GM19372 (cell line): ENCODE data around the gene KMT2D.
A peak's percentile ranks its signal among the peaks of the same experiment; 100 is the strongest.
"Not testable (repeated sequence)": the region's sequence is repeated elsewhere in the genome, so short reads cannot be mapped to it uniquely, and the experiment has no call there.

ENCODE experiments used
- ATAC-seq: cut with Tn5 transposase; IDR thresholded peaks from one replicate; pipeline ENCODE4 v1.9.1; 2021; ENCODE audit warnings: mild to moderate bottlenecking, low read depth, moderate library complexity; ENCODE audit not compliant: unreplicated experiment

The KMT2D gene

GRCh38 chr12:49089821-49090773 is 29.5 kb upstream of the KMT2D start:
- no peak for ATAC-seq

- no peak for ATAC-seq
Observed at GRCh38 chr12:49088932-49089330, 28.3 kb upstream of the KMT2D start.

- peak; percentile 76 for ATAC-seq
Observed at GRCh38 chr12:49088150-49088931, 27.7 kb upstream of the KMT2D start.

- ATAC-seq: no peak
Observed at GRCh38 chr12:49086116-49086515, 25.5 kb upstream of the KMT2D start.

- ATAC-seq: no peak
Observed at GRCh38 chr12:49084438-49084837, 23.8 kb upstream of the KMT2D start.

GRCh38 chr12:49079793-49080192 is 19.2 kb upstream of the KMT2D start:
- no peak for ATAC-seq

GRCh38 chr12:49070971-49071370 is 10.4 kb upstream of the KMT2D start:
- ATAC-seq: no peak

GRCh38 chr12:49069507-49070346 is 9.1 kb upstream of the KMT2D start, which contains the start of gene RHEBL1:
TSS of gene RHEBL1 (minus strand) at chr12:49069979. CDS start at chr12:49069785, 194 bp downstream.
- ATAC-seq: peak; percentile 97

GRCh38 chr12:49068879-49069506 is 8.4 kb upstream of the KMT2D start:
- ATAC-seq: no peak

GRCh38 chr12:49066120-49066519 is 5.5 kb upstream of the KMT2D start:
- ATAC-seq: no peak

GRCh38 chr12:49064767-49065152 is 4.2 kb upstream of the KMT2D start:
- ATAC-seq: no peak

- not testable (repeated sequence) for ATAC-seq
Observed at GRCh38 chr12:49061916-49062315, 1.3 kb upstream of the KMT2D start.

- ATAC-seq: no peak
Observed at GRCh38 chr12:49061157-49061650, 610 bp upstream of the KMT2D start.

GRCh38 chr12:49059299-49060171 is 1.1 kb downstream of the KMT2D start:
- peak; percentile 4 for ATAC-seq

GRCh38 chr12:49059045-49059298 is 1.6 kb downstream of the KMT2D start:
- no peak for ATAC-seq

- ATAC-seq: no peak
Observed at GRCh38 chr12:49058366-49059044, 2.1 kb downstream of the KMT2D start.

- ATAC-seq: no peak
Observed at GRCh38 chr12:49057888-49058287, 2.7 kb downstream of the KMT2D start.

- ATAC-seq: peak; percentile 58
Observed at GRCh38 chr12:49055978-49056754, 4.4 kb downstream of the KMT2D start.
